HCT116 (cell line): Measurements from ENCODE around the gene VSTM2B. TPM values are rescaled to one million over a fixed set of nuclear protein-coding genes. Genes with fewer than 3 reads are reported as not detected.

Source experiments
- ATAC-seq: fragments of 200-7000 bp; cut with Tn5 transposase; 2 replicates; pipeline ENCODE4 v1.9.1; 2020; ENCODE audit warnings: mild to moderate bottlenecking, moderate library complexity
- BruUV-seq: library from RNA; stranded (reverse); fragments of 400-500 nt; replicated peaks from 2 replicates; lab custom pipeline; 2021; lab: Mats Ljungman, UMichigan
- CTCF ChIA-PET: fragments of 300-600 bp; sonication (Branson Sonifier 250); formaldehyde crosslinking; loops from one replicate; lab custom pipeline; 2021; ENCODE audit warnings: antibody characterized with exemption; lab: Charles Lee
- POLR2A ChIA-PET: fragments of 300-600, 350-600 bp; sonication (Branson Sonifier 250); formaldehyde crosslinking; loops from one replicate; lab custom pipeline; 2021; ENCODE audit warnings: antibody characterized with exemption; lab: Charles Lee
- RAD21 ChIA-PET, 2 experiments: fragments of 300-600 bp; sonication (Branson Sonifier 250); formaldehyde crosslinking; loops; one replicate each; lab custom pipeline; 2023; ENCODE audit warnings: low total read pairs in 2 of 2; ENCODE audit not compliant: uncharacterized antibody in 2 of 2, unreplicated experiment in 2 of 2, low non-redundant PET in 1 of 2; lab: Charles Lee
- DNase-seq: peaks from one replicate; pipeline ENCODE4 v3.0.0-alpha.2; 2010; ENCODE audit warnings: low read depth, low spot score
- H2AFZ ChIP-seq: fragments of 200-600 bp; shearing (Covaris generic), sonication (generic); 2 replicates; pipeline ENCODE4 v1.6.1; 2017; ENCODE audit warnings: low read depth, mixed run types, mixed read lengths, antibody characterized with exemption, low read length; ENCODE audit not compliant: poor library complexity, severe bottlenecking
- H3K27ac ChIP-seq: 2 replicates; pipeline ENCODE4 v1.5.1; 2012; ENCODE audit warnings: low read depth, low read length
- H3K27me3 ChIP-seq: fragments of 200-600 bp; sonication (generic); 2 replicates; pipeline ENCODE4 v1.6.1; 2016; ENCODE audit warnings: mixed run types, low read length, mixed read lengths; ENCODE audit not compliant: insufficient read depth
- H3K36me3 ChIP-seq, 2 experiments: fragments of 200-500 bp in 1 of 2; fragments of 200-600 bp in 1 of 2; sonication (Bioruptor generic) in 1 of 2; sonication (generic) in 1 of 2; 2 replicates each; pipeline versions ENCODE4 v1.5.1 to v1.6.1; 2014 to 2016; ENCODE audit warnings: low read length in 2 of 2, inconsistent platforms in 1 of 2, mixed read lengths in 1 of 2, mixed run types in 1 of 2; ENCODE audit not compliant: insufficient read depth in 2 of 2, control insufficient read depth in 1 of 2
- H3K4me1 ChIP-seq, 2 experiments: fragments of 200-600 bp in 1 of 2; sonication (generic) in 1 of 2; 2 replicates each; pipeline versions ENCODE4 v1.5.1 to v1.6.1; 2012 to 2017; ENCODE audit warnings: low read length in 2 of 2, inconsistent platforms in 1 of 2, mild to moderate bottlenecking in 1 of 2, mixed read lengths in 1 of 2, mixed run types in 1 of 2, moderate library complexity in 1 of 2; ENCODE audit not compliant: insufficient read depth in 2 of 2, control insufficient read depth in 1 of 2
- H3K4me2 ChIP-seq: fragments of 200-600 bp; sonication (generic); 2 replicates; pipeline ENCODE4 v1.6.1; 2017; ENCODE audit warnings: mixed run types, low read length, mixed read lengths
- H3K4me3 ChIP-seq, 2 experiments: fragments of 200-600 bp in 1 of 2; sonication (generic) in 1 of 2; replicated peaks in 1 of 2; 2 replicates each; pipeline ENCODE4 v1.5.1; 2011 to 2016; ENCODE audit warnings: low read length in 2 of 2, control low read depth in 1 of 2, low read depth in 1 of 2, mild to moderate bottlenecking in 1 of 2, mixed read lengths in 1 of 2, mixed run types in 1 of 2
- H3K79me2 ChIP-seq: fragments of 200-600 bp; sonication (generic); 2 replicates; pipeline ENCODE4 v1.6.1; 2017; ENCODE audit warnings: mild to moderate bottlenecking, mixed run types, low read length, moderate library complexity, mixed read lengths; ENCODE audit not compliant: insufficient read depth
- H3K9ac ChIP-seq: fragments of 200-600 bp; sonication (generic); 2 replicates; pipeline ENCODE4 v1.6.1; 2016; ENCODE audit warnings: low read length, mixed read lengths
- H3K9me2 ChIP-seq: fragments of 200-600 bp; sonication (generic), shearing (Covaris generic); 2 replicates; pipeline ENCODE4 v1.6.1; 2017; ENCODE audit warnings: mixed run types, mild to moderate bottlenecking, moderate library complexity; ENCODE audit not compliant: insufficient read depth
- H3K9me3 ChIP-seq, 2 experiments: fragments of 200-500 bp in 1 of 2; fragments of 200-600 bp in 1 of 2; sonication (Bioruptor generic) in 1 of 2; sonication (generic) in 1 of 2; 2 replicates each; pipeline ENCODE4 v1.6.1; 2014 to 2017; ENCODE audit warnings: low read length in 2 of 2, mixed read lengths in 2 of 2, inconsistent platforms in 1 of 2, low read depth in 1 of 2, mild to moderate bottlenecking in 1 of 2, mixed run types in 1 of 2, moderate library complexity in 1 of 2; ENCODE audit not compliant: control insufficient read depth in 1 of 2, insufficient read depth in 1 of 2
- H4K20me1 ChIP-seq: fragments of 200-600 bp; sonication (generic), shearing (Covaris generic); 2 replicates; pipeline ENCODE4 v1.6.1; 2017; ENCODE audit warnings: mixed run types, mild to moderate bottlenecking, moderate library complexity; ENCODE audit not compliant: insufficient read depth
- CBX3 ChIP-seq: IDR thresholded peaks from 2 replicates; pipeline ENCODE4 v1.6.1; 2012; ENCODE audit warnings: low read depth
- CEBPB ChIP-seq: IDR thresholded peaks from 2 replicates; pipeline ENCODE4 v1.6.1; 2012; ENCODE audit warnings: low read depth
- ELF1 ChIP-seq: IDR thresholded peaks from 2 replicates; pipeline ENCODE4 v1.6.1; 2012; ENCODE audit warnings: low read depth, borderline replicate concordance
- EZH2 ChIP-seq: fragments of 200-600 bp; sonication (generic); IDR thresholded peaks from 2 replicates; pipeline ENCODE4 v1.6.1; 2017; ENCODE audit warnings: antibody characterized with exemption, mixed run types
- EZH2phosphoT487 ChIP-seq: fragments of 200-600 bp; IDR thresholded peaks from 2 replicates; pipeline ENCODE4 v1.6.1; 2018; ENCODE audit warnings: antibody characterized with exemption, borderline replicate concordance
- FOSL1 ChIP-seq: IDR thresholded peaks from 2 replicates; pipeline ENCODE4 v1.6.1; 2012; ENCODE audit warnings: low read depth
- JUND ChIP-seq: IDR thresholded peaks from 2 replicates; pipeline ENCODE4 v1.6.1; 2012
- POLR2A ChIP-seq: IDR thresholded peaks from 2 replicates; pipeline ENCODE4 v1.7.0; 2011; ENCODE audit warnings: borderline replicate concordance; ENCODE audit not compliant: insufficient read depth, insufficient read length; ENCODE audit errors: extremely low read depth
- POLR2AphosphoS5 ChIP-seq: IDR thresholded peaks from 2 replicates; pipeline ENCODE4 v1.6.1; 2011; ENCODE audit warnings: mild to moderate bottlenecking, low read depth, low read length, moderate library complexity
- RAD21 ChIP-seq: IDR thresholded peaks from 2 replicates; pipeline ENCODE4 v1.6.1; 2012; ENCODE audit warnings: low read depth, mild to moderate bottlenecking
- SIN3A ChIP-seq: IDR thresholded peaks from 2 replicates; pipeline ENCODE4 v1.6.1; 2012; ENCODE audit warnings: low read depth
- SP1 ChIP-seq: IDR thresholded peaks from 2 replicates; pipeline ENCODE4 v1.6.1; 2012; ENCODE audit warnings: low read depth
- TCF7L2 ChIP-seq: IDR thresholded peaks from 2 replicates; pipeline ENCODE4 v1.7.0; 2011; ENCODE audit warnings: borderline replicate concordance, inconsistent platforms; ENCODE audit not compliant: insufficient read depth, insufficient read length; ENCODE audit errors: extremely low read depth
- YY1 ChIP-seq: IDR thresholded peaks from 2 replicates; pipeline ENCODE4 v1.6.1; 2011; ENCODE audit warnings: low read length, low read depth, moderate library complexity, mild to moderate bottlenecking; ENCODE audit not compliant: insufficient replicate concordance; ENCODE audit errors: extremely low read depth
- ZBTB33 ChIP-seq: IDR thresholded peaks from 2 replicates; pipeline ENCODE4 v1.6.1; 2011; ENCODE audit warnings: mild to moderate bottlenecking, low read length, moderate library complexity; ENCODE audit not compliant: insufficient replicate concordance; ENCODE audit errors: extremely low read depth
- ZFX ChIP-seq: fragments of 450-650 bp; IDR thresholded peaks from 2 replicates; pipeline ENCODE4 v1.6.1; 2017
- ZNF274 ChIP-seq: fragments of 200-500 bp; sonication (Bioruptor generic); IDR thresholded peaks from 2 replicates; pipeline ENCODE4 v1.6.1; 2014; ENCODE audit warnings: mild to moderate bottlenecking, low read depth, low read length, inconsistent platforms
- intact Hi-C: fragments of 100-400 bp; cut with micrococcal nuclease; formaldehyde crosslinking; loops from 2 replicates; pipeline ENCODE4 v1.10.0; 2022
- total RNA-seq: library from RNA; stranded (reverse); gene quantifications from one replicate; pipeline ENCODE4 v1.2.1, GENCODE V29; 2021; ENCODE audit not compliant: unreplicated experiment

The VSTM2B gene
- total RNA-seq, 1 experiment from 2014 or later, result not detected

DNA sequence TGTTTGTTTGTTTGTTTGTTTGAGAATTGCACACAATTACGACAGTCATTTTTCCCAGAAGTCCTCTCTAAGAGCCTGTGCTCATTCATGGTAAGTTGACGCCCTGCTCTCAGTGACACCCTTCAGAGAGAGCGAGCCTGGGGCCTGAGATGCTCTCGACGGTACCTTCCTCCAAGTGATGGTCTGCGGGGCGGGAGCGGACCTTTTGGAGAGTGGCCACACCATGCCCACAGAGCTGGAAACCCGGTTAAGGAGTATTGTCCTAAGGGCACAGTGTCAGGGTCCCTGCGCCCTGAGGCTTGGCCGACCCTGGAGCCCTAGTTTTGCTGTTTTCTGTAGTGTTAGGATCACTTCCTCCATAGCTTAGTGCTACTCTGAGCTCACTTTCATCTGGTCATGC lies 83.8 kb downstream of the VSTM2B start:
- no peak overlapping the region for H3K27ac ChIP-seq
- no peaks in the 10 kb centered on the region for H3K9me3 ChIP-seq
- TF ChIP-seq EZH2 (no peak), JUND (no peak), SIN3A (no peak), ZNF274 (no peak), RAD21 (no peak), YY1 (no peak)
- TF ChIP-seq, all 23 proteins: peak for 0
- H2AFZ ChIP-seq, result no peak overlapping the region
- RAD21 ChIA-PET, result interaction anchor here in 1 of 2 experiments (1.4 kb wide), 1 partner anchor 107 kb away, joined by 6 read pairs; no protein-coding TSS in a partner anchor
- no peak overlapping the region for H3K4me3 ChIP-seq
- no peaks in the 10 kb centered on the region for H3K27me3 ChIP-seq
- H3K4me1 ChIP-seq, result peaks cover 4 to 10% of the 10 kb centered on the region in 2 experiments; a peak in 3 of 4 replicates
- BruUV-seq, result no TSS peak
- no peak overlapping the region for H3K9ac ChIP-seq
- H3K9me2 ChIP-seq, result no peaks in the 10 kb centered on the region
- DNase-seq (no peak), ATAC-seq (no peak)
- CTCF ChIA-PET, result interaction anchor here (0.9 to 2.9 kb wide), 4 partner anchors 15 to 121 kb away, joined by 4 to 44 read pairs (median 6); no protein-coding TSS in a partner anchor
- no peak overlapping the region for H3K4me2 ChIP-seq
- no peaks in the 10 kb centered on the region for H4K20me1 ChIP-seq
- intact Hi-C loops, result loop anchor here (1.0 to 5.0 kb wide), 4 partner anchors 58 to 263 kb away; partner anchors contain the start of gene PLEKHF1
- POLR2A ChIA-PET, result no interaction called here
- peaks cover 26% of the 10 kb centered on the region for H3K79me2 ChIP-seq
- H3K36me3 ChIP-seq, result peaks cover 13 to 24% of the 10 kb centered on the region in 2 experiments

DNA sequence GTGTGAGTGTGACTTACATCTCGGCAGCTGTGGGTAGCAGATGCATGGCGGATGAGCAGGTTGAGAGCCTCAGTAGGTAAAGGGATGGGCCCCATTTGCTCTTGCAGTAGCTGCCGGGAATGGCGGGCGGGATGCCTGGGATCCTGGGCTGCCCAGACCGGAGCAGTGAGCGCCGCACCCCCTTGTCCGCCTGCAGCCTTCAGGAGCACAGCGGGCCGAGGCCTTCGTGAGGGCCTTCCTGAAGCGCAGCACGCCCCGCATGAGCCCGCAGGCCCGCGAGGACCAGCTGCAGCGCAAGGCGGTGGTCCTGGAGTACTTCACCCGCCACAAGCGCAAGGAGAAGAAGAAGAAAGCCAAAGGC lies 84.4 kb downstream of the VSTM2B start:
- no peaks in the 10 kb centered on the region for H4K20me1 ChIP-seq
- no peak for ATAC-seq
- RAD21 ChIA-PET, result interaction anchor here (0.6 to 1.4 kb wide), 4 partner anchors 58 to 110 kb away, joined by 3 to 7 read pairs (median 6); no protein-coding TSS in a partner anchor
- peaks cover 13 to 25% of the 10 kb centered on the region in 2 experiments for H3K36me3 ChIP-seq
- no peak overlapping the region for H3K9ac ChIP-seq
- no peak overlapping the region for H2AFZ ChIP-seq
- BruUV-seq, result no TSS peak
- H3K4me2 ChIP-seq, result no peak overlapping the region
- POLR2A ChIA-PET, result no interaction called here
- intact Hi-C loops, result loop anchor here (1.0 to 5.0 kb wide), 4 partner anchors 57 to 262 kb away; partner anchors contain the start of gene PLEKHF1
- CTCF ChIA-PET, result interaction anchor here (0.6 to 2.9 kb wide), 8 partner anchors 14 to 120 kb away, joined by 3 to 44 read pairs (median 5); partner anchors contain the start of genes C19orf12 and PLEKHF1
- no peaks in the 10 kb centered on the region for H3K9me2 ChIP-seq
- H3K9me3 ChIP-seq, result no peaks in the 10 kb centered on the region
- DNase-seq, result no peak
- TF ChIP-seq ELF1, result no peak
- TF ChIP-seq POLR2A, result no peak
- TF ChIP-seq ZNF274, result no peak
- TF ChIP-seq ZFX, result no peak
- no peak for TF ChIP-seq SP1
- TF ChIP-seq TCF7L2, result no peak
- TF ChIP-seq YY1, result no peak
- no peak for TF ChIP-seq ZBTB33
- TF ChIP-seq POLR2AphosphoS5, result no peak
- TF ChIP-seq CBX3, result no peak
- no peak for TF ChIP-seq EZH2phosphoT487
- no peak for TF ChIP-seq FOSL1
- TF ChIP-seq CEBPB, result no peak
- no peak for TF ChIP-seq JUND
- H3K79me2 ChIP-seq, result peaks cover 23% of the 10 kb centered on the region
- H3K4me1 ChIP-seq, result peaks cover 4 to 7% of the 10 kb centered on the region in 2 experiments; a peak in 3 of 4 replicates
- no peak overlapping the region for H3K27ac ChIP-seq
- H3K4me3 ChIP-seq, result no peak overlapping the region
- no peaks in the 10 kb centered on the region for H3K27me3 ChIP-seq
